GM19438 (cell line): Measurements from ENCODE around the gene CCDC186.
A peak's percentile ranks its signal among the peaks of the same experiment; 100 is the strongest.
"Not testable (repeated sequence)": the region's sequence is repeated elsewhere in the genome, so short reads cannot be mapped to it uniquely, and the experiment has no call there.

Source experiments
- ATAC-seq: cut with Tn5 transposase; IDR thresholded peaks from one replicate; pipeline ENCODE4 v1.9.1; 2021; ENCODE audit warnings: low read depth; ENCODE audit not compliant: unreplicated experiment

The CCDC186 gene

GRCh38 chr10:114174695-114175188 lies 739 bp upstream of the CCDC186 start:
- peak; percentile 18 for ATAC-seq

- peak; percentile 0 for ATAC-seq
Observed at GRCh38 chr10:114173603-114173920, 441 bp downstream of the CCDC186 start.

DNA sequence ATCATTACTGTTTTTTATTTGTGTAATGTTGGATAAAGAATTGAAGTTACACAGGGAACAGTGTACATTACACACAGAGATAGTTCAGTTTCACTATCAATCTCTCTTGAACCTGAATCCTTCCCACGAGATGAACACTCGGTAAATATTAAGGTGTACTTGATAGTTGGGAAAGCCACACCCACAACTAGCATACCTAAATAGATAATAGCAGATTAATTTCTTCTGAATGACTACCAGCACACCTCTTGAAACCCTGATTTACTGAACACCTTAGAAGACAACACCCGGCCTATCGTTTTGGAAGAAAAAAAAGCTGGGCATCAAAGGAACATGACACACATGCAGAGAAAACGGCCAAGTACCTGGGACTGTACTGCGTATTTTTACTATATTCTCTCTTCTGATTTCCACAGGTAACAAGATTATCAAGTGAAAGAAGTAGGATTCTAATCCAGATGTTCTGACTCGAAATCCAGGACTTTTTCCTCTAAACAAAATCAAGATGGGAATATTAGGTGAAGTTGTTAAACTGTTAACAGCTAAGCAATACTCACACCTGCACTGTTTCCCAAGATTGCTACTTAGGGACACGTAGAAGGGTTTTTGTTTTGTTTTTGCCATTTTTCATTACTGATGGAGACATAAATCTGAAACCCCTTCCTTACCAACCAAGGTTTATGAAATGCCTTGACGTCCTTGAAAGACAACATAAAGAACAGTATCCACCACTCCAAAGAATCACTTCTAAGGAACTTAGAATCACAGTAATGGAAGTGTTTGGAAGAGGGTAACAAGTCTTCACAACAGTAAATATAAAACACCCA lies 1.0 kb downstream of the CCDC186 start:
- ATAC-seq: no peak

GRCh38 chr10:114172216-114172615 lies 1.8 kb downstream of the CCDC186 start:
- no peak for ATAC-seq

DNA sequence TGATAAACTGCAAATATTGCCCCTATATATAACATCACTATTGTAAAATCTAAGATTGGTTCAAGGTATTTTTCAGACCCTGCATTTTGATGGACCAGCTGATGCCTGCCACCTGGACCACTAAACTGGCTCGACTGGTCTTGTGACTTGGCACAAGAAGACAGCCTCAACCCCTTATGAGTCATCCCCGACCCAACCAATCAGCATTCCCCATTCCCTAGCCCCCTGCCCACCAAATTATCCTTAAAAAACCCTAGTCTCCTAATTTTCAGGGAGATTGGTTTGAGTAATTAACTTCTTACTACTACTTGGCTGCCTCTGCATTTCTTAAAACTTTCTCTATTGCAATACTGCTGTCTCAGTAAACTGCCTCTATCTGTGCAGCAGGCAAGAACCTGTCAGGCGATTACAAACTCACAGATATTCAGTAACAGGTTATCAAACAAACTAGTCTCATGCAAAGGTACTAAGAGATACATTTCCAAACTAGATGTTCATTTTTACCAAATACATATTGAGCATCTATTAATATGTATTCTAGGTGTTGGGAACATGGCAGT lies 5.5 kb downstream of the CCDC186 start:
- ATAC-seq: no peak

DNA sequence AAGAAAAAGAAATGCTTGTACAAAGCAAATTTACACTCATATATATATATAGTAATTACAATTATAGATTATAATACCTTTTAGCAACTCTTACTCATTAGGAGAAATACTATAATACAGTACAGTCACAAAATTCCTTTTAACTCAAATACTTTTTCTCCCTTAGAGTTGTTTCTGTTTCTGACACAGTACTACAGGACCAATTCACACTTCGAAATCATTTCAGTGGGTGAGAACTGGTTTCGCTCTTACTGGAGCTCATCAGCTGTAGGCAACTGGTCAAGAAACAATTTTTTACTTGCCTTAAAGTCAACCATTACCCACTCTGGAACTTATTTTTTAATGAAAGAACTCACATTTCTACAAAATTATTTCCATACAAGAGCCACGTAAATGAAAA lies 6.0 kb downstream of the CCDC186 start:
- ATAC-seq: no peak

DNA sequence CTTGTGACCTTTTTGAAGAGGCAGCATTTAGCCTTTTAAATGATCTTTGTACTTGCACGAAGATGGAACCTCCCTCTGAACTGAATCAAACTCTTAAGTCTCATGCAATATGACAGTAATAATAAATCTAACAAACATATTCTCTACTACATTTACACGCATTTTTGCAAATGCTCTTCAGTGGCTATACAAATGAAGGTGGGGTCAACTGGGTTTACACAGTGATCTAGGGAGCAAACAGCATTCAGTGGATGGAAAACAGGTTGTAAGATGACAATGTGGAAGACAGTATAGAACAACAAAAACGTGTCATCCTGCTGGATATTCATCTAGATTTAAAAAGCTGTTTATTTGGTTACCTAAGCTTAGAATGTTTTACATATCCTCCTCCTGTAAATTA lies 7.5 kb downstream of the CCDC186 start:
- no peak for ATAC-seq

DNA sequence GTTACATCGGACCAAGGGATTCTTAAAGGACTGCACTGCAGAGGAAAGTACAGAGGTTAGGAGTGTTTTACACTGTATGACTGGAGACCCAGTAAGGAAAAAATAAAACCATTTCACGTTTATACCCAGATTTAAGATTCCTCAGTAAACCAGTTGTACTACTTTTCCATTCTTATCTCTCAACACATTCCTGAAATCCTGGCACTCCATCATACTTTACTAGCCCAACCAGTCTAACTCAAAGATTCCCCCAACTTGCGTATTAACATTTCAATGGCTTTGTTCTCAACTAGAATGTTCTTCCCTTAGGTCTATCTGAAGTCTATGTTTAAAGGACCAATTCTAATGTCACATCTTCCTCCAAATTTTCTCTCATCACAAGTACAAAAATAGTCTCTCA lies 8.0 kb downstream of the CCDC186 start:
- no peak for ATAC-seq

DNA sequence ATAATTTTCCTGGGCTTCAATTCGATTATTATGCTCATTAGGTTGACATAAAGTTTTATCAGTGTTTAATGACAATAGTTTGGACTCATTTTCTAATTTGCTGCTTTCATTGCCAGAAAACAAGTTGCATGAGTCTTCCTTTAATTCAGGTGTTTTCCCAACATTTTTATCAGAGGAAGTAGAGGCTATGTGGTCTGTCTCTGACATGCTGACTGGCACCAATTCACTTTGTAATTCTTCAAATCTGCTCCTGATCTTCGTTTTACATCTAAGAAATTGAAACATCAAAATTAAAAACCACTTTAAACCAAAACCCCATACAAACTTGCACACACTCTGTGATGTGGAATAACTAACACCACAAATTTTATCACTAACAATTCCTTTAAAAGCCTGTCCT lies 10.9 kb downstream of the CCDC186 start:
- ATAC-seq: no peak

DNA sequence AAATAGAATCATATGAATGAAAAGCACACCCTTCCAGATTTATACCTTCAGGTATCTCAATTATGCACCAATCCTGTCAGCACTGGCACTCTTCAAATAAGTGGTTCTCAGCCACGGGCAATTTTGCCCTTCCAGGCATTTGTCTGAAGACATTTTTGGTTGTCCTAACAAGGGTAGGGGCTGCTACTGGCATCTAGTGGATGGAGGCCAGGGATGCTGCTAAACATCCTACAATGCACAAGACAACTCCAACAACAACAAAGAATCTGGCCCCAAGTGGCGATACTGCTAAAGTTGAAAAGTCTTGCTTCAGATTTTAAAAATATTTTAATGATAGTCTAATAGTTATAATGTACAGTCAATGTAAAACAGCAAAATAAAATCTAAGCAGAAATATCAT lies 16.1 kb downstream of the CCDC186 start:
- ATAC-seq: no peak

- no peak for ATAC-seq
Observed at GRCh38 chr10:114151892-114152291, 22.1 kb downstream of the CCDC186 start.

- no peak for ATAC-seq
Observed at GRCh38 chr10:114151486-114151885, 22.5 kb downstream of the CCDC186 start.

GRCh38 chr10:114149476-114149875 lies 24.5 kb downstream of the CCDC186 start:
- not testable (repeated sequence) for ATAC-seq

DNA sequence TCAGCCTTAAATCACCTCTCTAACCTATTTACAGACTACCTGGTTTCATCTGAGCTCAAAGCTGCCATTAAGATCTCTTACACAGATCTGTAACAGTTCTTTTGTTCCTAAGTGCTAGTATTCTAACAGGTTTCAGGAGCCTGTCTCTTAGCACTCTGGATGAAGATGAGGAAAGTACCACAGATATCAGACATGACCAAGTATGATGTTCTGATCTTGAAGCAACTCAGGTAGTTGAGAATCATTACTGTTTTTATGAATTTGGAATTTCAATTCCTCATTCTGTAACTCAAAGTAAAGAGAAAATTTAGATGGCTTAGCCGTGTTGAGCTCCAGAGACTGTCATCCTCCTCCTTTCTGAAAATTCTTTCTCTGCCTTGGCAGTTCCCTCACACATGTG lies 30.8 kb downstream of the CCDC186 start:
- no peak for ATAC-seq

DNA sequence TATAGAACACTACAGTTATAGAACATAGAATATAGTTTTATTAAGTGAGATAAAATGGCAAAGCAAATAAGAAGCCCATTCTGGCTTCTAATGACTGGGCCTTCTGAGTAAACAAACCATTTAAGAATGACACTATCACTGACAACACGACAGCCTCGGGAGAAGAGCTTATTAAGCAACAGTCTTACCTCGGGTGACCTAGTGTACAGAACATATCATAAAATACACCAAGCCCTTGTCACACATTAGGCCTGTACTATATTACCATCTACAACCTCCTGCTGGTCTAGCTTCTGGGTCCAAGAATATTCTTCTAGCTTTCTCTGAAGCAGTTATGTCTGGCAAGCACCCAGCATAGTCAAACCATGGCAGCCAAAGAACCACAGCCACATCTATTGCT lies 32.0 kb downstream of the CCDC186 start:
- ATAC-seq: no peak

- not testable (repeated sequence) for ATAC-seq
Observed at GRCh38 chr10:114140827-114141226, 33.2 kb downstream of the CCDC186 start.

- no peak for ATAC-seq
Observed at GRCh38 chr10:114140036-114140435, 34.0 kb downstream of the CCDC186 start.

DNA sequence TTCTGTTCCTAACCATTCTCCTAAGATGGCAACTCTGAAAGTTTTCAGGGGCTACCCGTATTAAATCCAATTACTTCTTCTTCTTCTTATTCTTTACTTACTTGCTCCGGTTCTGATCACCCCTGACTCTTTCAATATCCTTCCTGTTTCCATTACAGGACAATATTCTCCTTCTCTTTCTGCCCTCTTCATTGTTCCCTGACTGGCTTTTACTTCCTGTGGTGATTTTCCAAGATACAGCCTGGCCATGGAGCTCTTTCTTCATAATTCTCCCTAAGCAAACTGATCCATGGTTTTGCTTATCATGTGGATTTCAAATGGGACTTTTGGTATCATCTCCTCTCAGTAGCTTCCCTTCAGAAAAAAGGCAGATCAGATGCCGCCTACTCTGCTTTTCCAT lies 35.4 kb downstream of the CCDC186 start:
- ATAC-seq: no peak

GRCh38 chr10:114135476-114135875 lies 38.5 kb downstream of the CCDC186 start:
- ATAC-seq: no peak

- ATAC-seq: no peak
Observed at GRCh38 chr10:114131094-114131493, 42.9 kb downstream of the CCDC186 start.

GRCh38 chr10:114121031-114121430 lies 53.0 kb downstream of the CCDC186 start:
- ATAC-seq: no peak

DNA sequence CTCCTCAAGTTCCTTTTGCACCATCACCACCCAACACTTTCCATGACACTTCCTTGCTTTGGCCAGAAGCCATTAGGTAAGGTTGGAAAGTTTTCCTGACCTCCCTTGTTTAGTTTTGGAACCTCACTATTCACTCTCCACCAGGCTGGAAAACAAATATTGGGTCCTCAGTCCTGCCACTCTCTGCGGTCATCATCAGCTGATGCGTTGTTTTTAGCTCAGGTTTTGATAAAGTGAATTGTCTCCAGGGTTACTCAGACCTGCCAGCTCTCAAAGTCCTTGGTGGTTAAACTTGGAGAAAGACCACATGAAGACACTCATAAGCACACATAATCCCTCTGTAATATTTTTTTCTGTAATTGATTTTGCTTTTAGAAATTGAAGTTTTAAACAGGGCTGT lies 55.5 kb downstream of the CCDC186 start:
- no peak for ATAC-seq
